ENCODE results near the gene AFG1L.
"Not testable (repeated sequence)": the region's sequence is repeated elsewhere in the genome, so short reads cannot be mapped to it uniquely, and the experiment has no call there.

Gene AFG1L

GRCh38 chr6:108294727-108295625, at the start of gene AFG1L:
TSS of gene AFG1L (plus strand) at chr6:108295054. CDS start at chr6:108295080, 26 bp downstream.
- DNase-seq (ENCODE audit: low spot score), result peak; percentile 76

GRCh38 chr6:108245095-108245494, 49.8 kb upstream of the AFG1L start:
- not testable (repeated sequence) for DNase-seq (ENCODE audit: low spot score)

- DNase-seq (ENCODE audit: low spot score), result no peak
These were observed 46.8 kb upstream of the AFG1L start for GRCh38 chr6:108247965-108248536.

GRCh38 chr6:108250240-108250866, 44.5 kb upstream of the AFG1L start:
- DNase-seq (ENCODE audit: low spot score), result no peak

GRCh38 chr6:108251252-108251651, 43.6 kb upstream of the AFG1L start:
- DNase-seq (ENCODE audit: low spot score), result no peak

- no peak for DNase-seq (ENCODE audit: low spot score)
These were observed 42.8 kb upstream of the AFG1L start for GRCh38 chr6:108252055-108252454.

GRCh38 chr6:108253241-108253640, 41.6 kb upstream of the AFG1L start:
- no peak for DNase-seq (ENCODE audit: low spot score)

GRCh38 chr6:108254433-108255410, 40.1 kb upstream of the AFG1L start:
- DNase-seq (ENCODE audit: low spot score), result no peak

GRCh38 chr6:108260126-108260808, 34.6 kb upstream of the AFG1L start:
- no peak for DNase-seq (ENCODE audit: low spot score)

GRCh38 chr6:108260809-108261569, 33.9 kb upstream of the AFG1L start, which contains the start of gene SNX3:
TSS of gene SNX3 (minus strand) at chr6:108261040. CDS start at chr6:108260921, 119 bp downstream.
- DNase-seq (ENCODE audit: low spot score), result peak; percentile 88

- no peak for DNase-seq (ENCODE audit: low spot score)
These were observed 31.5 kb upstream of the AFG1L start for GRCh38 chr6:108263371-108263770.

- DNase-seq (ENCODE audit: low spot score), result no peak
These were observed 26.0 kb upstream of the AFG1L start for GRCh38 chr6:108268845-108269244.

GRCh38 chr6:108269955-108270354, 24.9 kb upstream of the AFG1L start:
- DNase-seq (ENCODE audit: low spot score), result not testable (repeated sequence)

GRCh38 chr6:108274546-108274945, 20.3 kb upstream of the AFG1L start:
- no peak for DNase-seq (ENCODE audit: low spot score)

GRCh38 chr6:108275976-108276375, 18.9 kb upstream of the AFG1L start:
- no peak for DNase-seq (ENCODE audit: low spot score)

GRCh38 chr6:108277295-108277694, 17.6 kb upstream of the AFG1L start:
- DNase-seq (ENCODE audit: low spot score), result no peak

GRCh38 chr6:108277831-108278230, 17.0 kb upstream of the AFG1L start:
- no peak for DNase-seq (ENCODE audit: low spot score)

GRCh38 chr6:108285381-108285780, 9.5 kb upstream of the AFG1L start:
- DNase-seq (ENCODE audit: low spot score), result no peak

- DNase-seq (ENCODE audit: low spot score), result no peak
These were observed 8.5 kb upstream of the AFG1L start for GRCh38 chr6:108286366-108286765.

- no peak for DNase-seq (ENCODE audit: low spot score)
These were observed 7.5 kb upstream of the AFG1L start for GRCh38 chr6:108287373-108287772.

All from CD4-positive, alpha-beta T cell treated with Interleukin-6 at 100 ng/mL for 8 hours (primary cell).